Parathyroid adenoma (tissue), 2 donors: ENCODE results near the gene MRM3.

Source experiments
- H2AFZ ChIP-seq: fragments of 300-600 bp; sonication (generic); one replicate; pipeline ENCODE4 v1.7.0; 2017; ENCODE audit warnings: antibody characterized with exemption, mild to moderate bottlenecking
- H3K27ac ChIP-seq: fragments of 300-600 bp; sonication (generic); one replicate; pipeline ENCODE4 v1.7.0; 2017
- H3K27me3 ChIP-seq: fragments of 300-600 bp; sonication (generic); one replicate; pipeline ENCODE4 v1.7.0; 2017; ENCODE audit warnings: low read length; ENCODE audit not compliant: control insufficient read depth, insufficient read depth
- H3K36me3 ChIP-seq: fragments of 300-600 bp; sonication (generic); one replicate; pipeline ENCODE4 v1.7.0; 2017; ENCODE audit warnings: low read length; ENCODE audit not compliant: control insufficient read depth, insufficient read depth
- H3K4me1 ChIP-seq: fragments of 300-600 bp; sonication (generic); one replicate; pipeline ENCODE4 v1.7.0; 2017; ENCODE audit warnings: control low read depth
- H3K4me2 ChIP-seq: fragments of 300-600 bp; sonication (generic); one replicate; pipeline ENCODE4 v1.7.0; 2017; ENCODE audit warnings: low read length
- H3K4me3 ChIP-seq: fragments of 300-600 bp; sonication (generic); one replicate; pipeline ENCODE4 v1.7.0; 2017; ENCODE audit warnings: low read depth, low read length
- H3K79me2 ChIP-seq: fragments of 300-600 bp; sonication (generic); one replicate; pipeline ENCODE4 v1.7.0; 2017; ENCODE audit warnings: control low read depth
- H3K9ac ChIP-seq: fragments of 300-600 bp; sonication (generic); one replicate; pipeline ENCODE4 v1.7.0; 2017; ENCODE audit warnings: mild to moderate bottlenecking
- H3K9me3 ChIP-seq: fragments of 300-600 bp; sonication (generic); one replicate; pipeline ENCODE4 v1.7.0; 2017; ENCODE audit warnings: low read length; ENCODE audit not compliant: control insufficient read depth
- CTCF ChIP-seq: fragments of 300-600 bp; sonication (generic); IDR thresholded peaks from one replicate; pipeline ENCODE4 v1.7.0; 2017; ENCODE audit warnings: antibody characterized with exemption, mild to moderate bottlenecking
- donor health status: primary hyperparathyroidism.

The MRM3 gene

GRCh38 chr17:796609-797008, 14.5 kb downstream of the MRM3 start:
- no peak for TF ChIP-seq CTCF
- no peak overlapping the region for H3K4me3 ChIP-seq
- H3K36me3 ChIP-seq = no peaks in the 10 kb centered on the region
- no peaks in the 10 kb centered on the region for H3K79me2 ChIP-seq
- no peaks in the 10 kb centered on the region for H3K27me3 ChIP-seq
- no peak overlapping the region for H3K4me2 ChIP-seq
- no peaks in the 10 kb centered on the region for H3K9me3 ChIP-seq
- no peak overlapping the region for H3K27ac ChIP-seq
- no peak overlapping the region for H3K9ac ChIP-seq
- H2AFZ ChIP-seq = no peak overlapping the region
- H3K4me1 ChIP-seq = peaks cover 3% of the 10 kb centered on the region

- no peak overlapping the region for H3K9ac ChIP-seq
- H3K36me3 ChIP-seq = no peaks in the 10 kb centered on the region
- no peaks in the 10 kb centered on the region for H3K79me2 ChIP-seq
- H3K27ac ChIP-seq = no peak overlapping the region
- H3K27me3 ChIP-seq = no peaks in the 10 kb centered on the region
- TF ChIP-seq CTCF = no peak
- no peaks in the 10 kb centered on the region for H3K9me3 ChIP-seq
- H3K4me2 ChIP-seq = no peak overlapping the region
- H2AFZ ChIP-seq = no peak overlapping the region
- no peak overlapping the region for H3K4me3 ChIP-seq
- H3K4me1 ChIP-seq = peaks cover 3% of the 10 kb centered on the region
These were observed 15.2 kb downstream of the MRM3 start for GRCh38 chr17:797236-797840.

- no peaks in the 10 kb centered on the region for H3K79me2 ChIP-seq
- H3K4me2 ChIP-seq = no peak overlapping the region
- no peaks in the 10 kb centered on the region for H3K27me3 ChIP-seq
- no peaks in the 10 kb centered on the region for H3K9me3 ChIP-seq
- peaks cover 3% of the 10 kb centered on the region for H3K4me1 ChIP-seq
- H2AFZ ChIP-seq = no peak overlapping the region
- H3K9ac ChIP-seq = no peak overlapping the region
- H3K27ac ChIP-seq = no peak overlapping the region
- TF ChIP-seq CTCF = no peak
- H3K36me3 ChIP-seq = no peaks in the 10 kb centered on the region
- no peak overlapping the region for H3K4me3 ChIP-seq
These were observed 16.1 kb downstream of the MRM3 start for GRCh38 chr17:798246-798645.

- Histone ChIP-seq H3K36me3 (no peaks in the 10 kb centered on the region), H3K79me2 (no peaks in the 10 kb centered on the region), H3K27me3 (no peaks in the 10 kb centered on the region), H3K9me3 (no peaks in the 10 kb centered on the region), H3K4me2 (no peak overlapping the region), H2AFZ (no peak overlapping the region), H3K4me1 (peaks cover 3% of the 10 kb centered on the region), H3K9ac (no peak overlapping the region), H3K27ac (no peak overlapping the region), H3K4me3 (no peak overlapping the region)
- no peak for TF ChIP-seq CTCF
These were observed 17.1 kb downstream of the MRM3 start for GRCh38 chr17:799261-799660.
